Anterior cingulate cortex (tissue), 58 donors: ENCODE data around the gene UNC13C.

ENCODE experiments used
- DNase-seq, 58 donors: peaks; one replicate each; lab custom pipeline; 2025; lab: John Stamatoyannopoulos, UW

UNC13C gene

GRCh38 chr15:54017251-54017650 is 39.0 kb downstream of the UNC13C start:
- no peak for DNase-seq

DNA sequence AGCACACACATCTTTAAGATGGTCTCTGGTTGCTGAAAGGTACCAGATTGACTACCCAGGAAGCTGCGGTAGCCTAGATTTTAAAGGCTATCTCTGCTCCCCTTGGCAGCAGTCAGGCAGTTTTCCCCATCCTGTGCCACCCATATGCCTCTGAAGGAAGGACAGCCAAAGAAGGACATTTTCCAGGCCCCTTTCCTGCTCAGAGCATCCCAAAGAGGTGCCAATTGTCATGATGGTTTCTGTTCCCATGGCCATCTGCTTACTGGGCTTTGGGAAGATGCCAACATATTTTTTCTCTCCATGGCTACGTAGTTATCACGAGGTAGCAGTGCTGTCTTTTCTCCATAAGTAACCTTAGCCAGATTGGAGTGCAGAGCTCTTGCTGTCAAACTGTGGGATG is 39.7 kb downstream of the UNC13C start:
- peak in 14 of 58 donors; percentile 1 to 40 (median 9) for DNase-seq

DNA sequence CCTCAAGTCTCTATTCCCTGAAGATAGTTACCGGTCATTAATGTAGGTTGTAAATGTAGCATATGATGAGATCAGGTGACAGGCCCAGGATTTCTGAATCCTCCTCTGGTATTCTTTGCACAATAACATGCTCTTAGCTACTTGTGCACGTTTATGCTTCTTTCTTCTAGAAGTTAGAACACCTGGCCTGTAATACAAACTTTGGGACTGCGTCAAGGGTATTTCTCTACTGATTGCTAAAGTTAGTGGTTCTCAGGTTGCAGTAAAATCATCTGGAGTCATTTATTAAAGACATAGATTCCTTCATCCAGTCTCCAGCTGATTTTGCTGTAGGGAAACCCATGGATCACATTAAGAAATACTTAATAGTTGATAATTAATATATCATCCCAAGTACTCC is 48.0 kb downstream of the UNC13C start:
- DNase-seq = no peak

DNA sequence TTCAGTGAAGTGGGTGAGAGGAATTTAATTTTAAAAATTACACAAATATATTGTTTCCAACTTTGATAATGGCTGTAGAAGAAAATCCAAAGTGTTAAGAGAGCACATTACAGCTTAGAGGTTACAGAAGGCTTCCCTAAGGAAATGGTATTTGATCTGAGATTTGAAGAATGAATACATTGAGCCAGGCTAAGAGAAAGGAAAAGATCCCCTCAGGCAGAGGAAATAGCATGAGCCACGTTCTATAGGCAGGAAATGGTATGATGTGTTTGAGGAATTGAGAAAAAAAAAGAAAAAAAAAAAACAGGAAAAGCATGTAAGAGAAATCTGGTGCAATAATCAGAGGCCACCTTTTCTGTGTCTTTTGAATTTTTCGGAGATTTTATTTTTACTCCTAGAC is 48.6 kb downstream of the UNC13C start:
- DNase-seq = no peak

- DNase-seq = no peak
These were observed 50.8 kb downstream of the UNC13C start for GRCh38 chr15:54029081-54029480.

DNA sequence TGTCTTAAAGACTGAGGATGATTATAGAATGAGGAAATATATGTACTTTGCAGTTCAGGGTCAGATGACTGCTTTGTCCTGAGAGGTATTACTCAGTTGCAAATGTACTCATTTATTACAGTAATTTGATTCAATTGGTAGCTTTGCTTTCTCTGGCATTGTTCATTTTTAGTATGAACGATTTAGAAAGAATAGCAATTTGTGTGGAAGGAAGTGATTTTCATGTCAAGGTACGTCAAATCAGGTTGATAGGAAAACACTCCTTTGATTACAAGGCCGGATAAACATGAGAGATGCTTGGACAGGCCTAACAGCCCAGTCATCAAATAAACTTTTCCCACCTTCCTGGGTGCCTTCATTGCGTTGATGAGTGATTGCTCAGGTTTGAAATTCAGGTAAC is 53.8 kb downstream of the UNC13C start:
- DNase-seq = no peak

DNA sequence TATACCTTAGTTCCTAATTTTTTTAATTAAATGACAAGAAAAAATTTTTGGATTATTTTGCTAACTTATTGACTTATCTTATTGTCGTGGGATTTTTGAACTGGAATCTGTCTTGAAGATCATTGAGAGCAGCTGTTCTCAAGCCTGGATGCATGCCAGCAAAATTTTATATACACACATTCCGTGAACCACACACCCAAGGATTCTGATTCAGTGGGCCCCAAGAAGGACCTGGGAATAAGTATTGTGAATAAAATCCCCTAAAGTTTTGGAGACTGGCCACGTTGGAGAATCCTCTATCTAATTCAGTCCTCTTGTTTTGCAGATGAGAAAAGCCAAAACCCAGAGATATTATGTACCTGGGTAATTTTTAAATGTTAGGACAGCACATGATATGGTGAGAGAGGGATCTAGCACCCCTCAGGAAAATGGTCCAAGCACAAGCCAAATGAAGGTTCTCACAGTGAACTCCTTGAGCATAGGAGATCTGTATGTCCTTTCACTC is 55.2 kb downstream of the UNC13C start:
- DNase-seq = no peak

DNA sequence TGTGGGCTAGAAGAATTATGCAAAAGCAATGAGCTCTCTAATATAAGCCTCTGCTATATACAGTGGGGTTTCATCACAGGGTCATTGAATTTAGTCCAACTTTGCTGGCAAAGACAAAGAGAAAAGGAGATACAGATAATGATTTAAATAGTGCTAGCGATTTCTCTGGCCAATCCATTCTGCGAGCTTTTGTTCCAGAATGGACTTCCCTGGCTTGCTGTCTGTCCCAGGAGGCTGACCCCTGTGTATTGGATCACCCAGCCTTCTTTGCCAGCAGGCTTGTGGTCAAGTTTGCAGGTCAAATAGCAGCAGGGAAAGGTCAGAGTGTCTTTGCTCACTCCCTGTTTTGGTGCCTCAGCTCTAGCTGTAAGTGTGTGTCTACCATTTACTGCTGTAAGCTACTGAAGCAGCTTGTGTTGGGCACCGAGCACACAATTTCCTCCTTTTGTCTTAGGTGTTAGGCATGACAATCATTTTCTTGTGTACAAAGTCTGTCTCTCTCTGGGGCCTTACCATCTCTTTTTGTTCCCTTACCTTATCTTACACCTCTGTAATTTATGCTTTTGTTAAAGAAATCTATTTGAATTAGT is 55.7 kb downstream of the UNC13C start:
- DNase-seq = no peak

GRCh38 chr15:54035616-54036015 is 57.4 kb downstream of the UNC13C start:
- DNase-seq = no peak

DNA sequence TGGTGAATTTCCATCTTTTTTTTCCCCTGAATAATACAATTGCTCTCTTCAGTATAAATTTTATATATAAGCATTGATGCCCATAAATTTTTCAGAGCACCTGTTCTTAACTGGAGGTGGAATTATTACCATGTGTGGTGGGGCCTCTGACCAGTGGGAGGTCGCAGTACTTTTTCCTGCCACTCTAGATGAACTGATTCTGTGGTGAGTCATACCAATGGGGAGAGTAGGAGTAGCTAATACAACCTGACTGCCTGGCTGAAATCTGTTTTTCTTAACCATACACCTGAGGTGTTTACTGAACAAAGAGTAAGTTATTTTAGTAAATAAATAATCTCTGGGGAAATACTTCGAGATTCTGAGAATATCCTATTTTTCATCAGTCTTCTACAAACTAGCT is 67.2 kb downstream of the UNC13C start:
- no peak for DNase-seq

DNA sequence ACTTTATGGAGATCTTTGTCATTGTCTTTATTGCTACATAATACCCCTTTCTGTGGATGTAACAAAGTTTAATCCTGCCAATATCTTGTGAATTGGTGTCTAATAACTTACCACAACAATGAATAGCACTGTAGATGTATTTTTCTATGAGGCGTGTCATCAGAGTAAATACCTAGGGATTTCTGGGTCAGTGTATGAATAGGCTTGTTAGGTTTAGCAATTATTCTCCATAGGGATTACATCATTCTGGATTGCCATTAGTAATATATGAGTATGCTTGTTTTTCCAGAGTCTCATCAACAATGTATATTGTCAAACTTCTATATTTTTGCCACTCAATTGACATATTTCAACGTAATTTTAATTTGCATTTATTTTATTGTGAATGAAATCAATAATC is 67.9 kb downstream of the UNC13C start:
- no peak for DNase-seq

- no peak for DNase-seq
These were observed 86.1 kb downstream of the UNC13C start for GRCh38 chr15:54064365-54064764.

DNA sequence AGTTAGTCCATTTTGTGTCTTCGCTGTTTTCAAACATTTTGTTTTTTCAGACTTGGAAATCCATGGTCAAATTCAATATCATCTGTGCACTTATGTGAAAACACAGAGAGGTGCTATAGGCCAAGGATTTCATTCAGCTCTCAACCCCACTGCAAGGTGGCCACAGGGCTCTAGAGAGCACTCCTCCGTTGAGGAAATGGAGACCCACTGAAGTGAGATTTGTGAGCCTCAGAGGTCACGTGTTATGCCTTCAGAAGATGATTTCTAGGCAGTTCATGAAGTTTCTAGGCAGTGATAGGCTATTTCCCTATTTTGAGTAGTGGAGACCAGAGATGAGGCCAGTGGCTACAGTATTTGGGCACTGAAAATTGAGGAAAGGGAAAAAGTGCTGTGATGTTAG is 88.2 kb downstream of the UNC13C start:
- no peak for DNase-seq

DNA sequence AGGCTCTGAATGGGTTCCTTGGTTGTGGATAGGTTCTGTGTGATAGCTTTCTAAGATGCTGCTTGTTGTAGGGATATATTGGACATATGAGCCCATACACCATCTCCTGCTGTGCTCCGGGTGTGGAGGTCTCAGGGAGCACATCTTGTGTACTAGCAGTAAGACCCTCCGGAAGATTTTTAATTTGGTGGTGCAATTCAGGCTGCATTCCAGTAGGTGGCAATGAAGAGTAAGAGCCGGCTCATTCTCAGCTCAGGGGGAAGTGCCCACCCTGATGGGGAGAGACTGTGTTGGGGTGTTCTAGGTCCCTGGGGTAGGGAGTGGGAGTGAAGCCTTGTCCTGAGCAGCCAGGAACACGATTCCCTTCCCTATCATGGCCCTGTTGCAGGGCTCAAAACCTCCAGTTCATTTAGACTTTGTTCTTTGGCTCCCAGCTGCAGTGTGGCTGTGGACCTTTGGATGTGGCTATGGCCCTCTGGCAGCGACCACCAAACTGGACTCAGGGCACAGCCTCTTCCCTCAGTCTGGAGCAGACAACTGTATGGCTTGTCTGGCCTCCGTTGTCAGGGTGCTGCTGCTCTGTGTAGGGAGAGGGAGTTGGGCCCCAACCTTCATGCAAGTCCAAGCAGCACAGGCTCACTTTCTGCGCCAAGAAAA is 104.7 kb downstream of the UNC13C start:
- no peak for DNase-seq

DNA sequence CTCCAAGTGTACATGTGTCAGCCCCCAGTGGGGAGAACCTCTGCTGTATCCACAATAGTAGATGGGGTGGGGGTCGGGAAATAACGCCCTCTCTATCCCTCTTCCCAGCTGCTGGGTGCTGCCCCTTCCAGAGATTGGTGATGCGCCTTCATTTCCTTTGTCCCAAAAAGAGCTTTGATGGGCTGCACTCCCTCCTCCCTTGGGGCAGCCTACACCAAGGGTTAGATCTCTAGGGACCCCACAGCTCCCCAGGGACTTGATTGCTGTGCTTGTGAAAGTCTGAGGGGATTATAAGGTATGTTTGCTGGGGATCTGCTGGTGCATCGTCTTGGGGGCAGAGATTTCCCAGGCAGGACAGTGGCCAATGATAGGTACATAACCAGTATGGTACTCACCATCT is 105.3 kb downstream of the UNC13C start:
- no peak for DNase-seq

DNA sequence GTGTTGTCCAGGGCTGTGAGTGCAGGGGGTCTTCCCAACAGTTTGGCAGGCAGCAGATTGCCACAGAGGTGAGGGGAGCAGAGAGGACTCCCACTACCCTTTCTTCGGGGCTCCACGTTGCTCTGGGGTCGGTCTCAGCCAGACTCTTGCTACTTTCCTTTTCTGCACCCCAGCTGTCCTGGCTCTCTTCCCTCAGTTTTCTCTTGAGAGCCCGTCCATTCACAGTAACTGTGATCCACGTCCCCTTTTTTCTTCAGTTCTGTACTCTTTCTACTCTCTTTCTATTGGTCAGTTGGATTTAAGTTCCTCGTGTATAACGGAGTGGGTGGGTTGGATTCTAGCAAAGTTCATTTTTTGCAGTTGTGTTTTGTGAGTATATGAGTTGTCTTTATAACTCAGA is 105.8 kb downstream of the UNC13C start:
- DNase-seq = no peak

DNA sequence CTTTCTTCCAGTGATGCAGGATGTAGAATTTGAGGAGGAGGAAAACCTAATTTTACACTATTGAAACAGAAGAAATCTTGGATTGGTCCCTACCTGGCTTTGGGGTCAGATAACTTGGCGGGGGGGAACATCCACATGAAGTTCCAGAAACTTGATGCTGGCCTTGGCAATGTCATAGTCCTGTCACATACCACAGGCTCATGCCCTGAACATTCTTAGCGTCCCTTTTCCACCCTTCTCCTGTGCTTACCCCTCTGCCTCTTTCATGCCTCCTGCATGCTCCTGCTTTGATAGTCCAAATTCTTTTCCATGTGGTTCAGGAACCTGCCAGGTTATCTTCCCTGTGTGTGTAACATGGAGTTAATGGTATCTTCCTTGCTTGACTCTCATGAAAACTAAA is 110.6 kb downstream of the UNC13C start:
- no peak for DNase-seq

DNA sequence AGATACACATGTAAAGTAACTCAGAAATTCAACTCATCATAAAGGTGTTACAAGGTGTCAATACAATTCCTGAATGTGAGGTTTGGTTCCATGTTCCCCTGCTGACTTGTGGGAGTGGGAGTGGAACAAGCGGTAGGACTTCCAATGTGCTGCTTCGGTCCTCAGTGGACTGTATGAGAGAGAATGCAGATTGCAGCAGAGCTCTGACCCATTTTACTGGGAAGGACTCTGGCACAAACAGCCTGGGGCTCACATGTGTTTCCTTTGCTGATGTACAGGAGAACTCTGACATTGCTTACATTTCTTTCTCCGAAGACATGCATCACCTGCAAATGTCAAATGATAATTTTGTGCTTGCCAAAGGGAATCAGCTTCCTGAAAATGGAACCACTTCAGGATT is 111.5 kb downstream of the UNC13C start:
- DNase-seq = no peak

DNA sequence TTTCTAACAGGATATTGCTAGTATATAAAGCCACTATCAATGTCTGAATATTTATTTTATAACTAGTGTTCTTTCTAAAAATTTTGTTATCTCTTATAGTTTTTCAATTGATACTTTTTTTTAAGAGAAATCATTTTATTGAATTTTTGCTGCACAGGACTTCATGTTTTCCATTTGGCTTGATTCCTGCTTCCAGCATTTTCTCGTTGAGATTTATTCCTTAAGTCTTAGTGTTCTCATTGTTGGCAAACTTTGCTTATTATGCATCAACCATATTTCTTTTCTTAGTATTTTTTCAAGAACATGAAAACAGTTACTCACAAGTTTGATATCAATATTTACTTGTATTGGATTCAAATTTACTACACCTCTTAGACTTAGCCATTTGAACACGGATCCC is 113.4 kb downstream of the UNC13C start:
- DNase-seq = no peak

DNA sequence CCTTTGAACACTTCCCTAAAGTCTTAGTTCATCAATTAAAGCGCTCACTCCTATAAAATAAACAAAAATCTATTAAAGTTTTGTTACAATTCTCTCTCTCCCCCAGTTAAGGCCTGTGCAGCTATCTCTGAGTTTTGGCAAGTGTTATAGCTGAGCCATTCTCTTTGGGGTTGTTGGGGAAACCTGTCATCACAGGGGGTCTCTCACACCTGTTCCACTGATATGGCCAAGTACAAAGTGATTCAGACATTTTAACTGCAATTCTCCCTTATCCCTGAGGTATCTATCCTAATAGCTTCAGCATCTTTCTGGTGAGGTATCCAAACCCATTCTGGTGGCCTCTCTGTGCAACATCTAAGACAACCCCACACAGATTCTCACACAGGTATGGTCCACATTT is 116.4 kb downstream of the UNC13C start:
- no peak for DNase-seq

- DNase-seq = no peak
These were observed 118.8 kb downstream of the UNC13C start for GRCh38 chr15:54097019-54097418.

DNA sequence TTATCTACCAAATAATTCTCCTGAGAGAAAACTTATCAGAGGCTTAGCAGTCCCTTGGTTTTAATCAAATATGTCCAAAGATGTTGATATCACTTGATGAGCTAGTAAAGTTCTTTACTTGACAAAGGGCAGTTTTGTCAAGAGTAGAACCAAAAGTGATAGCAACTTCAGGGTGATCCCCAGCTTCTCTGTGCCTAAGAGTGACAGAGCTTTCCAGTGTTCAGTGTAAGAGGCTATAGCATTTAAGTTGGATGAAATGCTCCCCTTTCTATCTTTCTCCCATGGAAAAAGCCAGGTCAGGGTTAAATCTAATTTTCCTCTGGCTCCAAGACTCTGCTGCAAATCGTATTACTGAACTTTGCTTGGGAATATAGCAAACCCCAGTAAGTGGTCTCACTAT is 120.8 kb downstream of the UNC13C start:
- no peak for DNase-seq
